Prostate gland (tissue), 2 donors: Measurements from ENCODE around the gene B4GALNT3.

ENCODE experiments used
- CTCF ChIP-seq, 4 experiments: fragments of 200-600 bp in 2 of 4; fragments of 450-650 bp in 2 of 4; sonication (generic) in 2 of 4; IDR thresholded peaks; 1 replicate in 3 of 4; 2 replicates in 1 of 4; pipeline ENCODE4 v1.5.1; 2016 to 2019; ENCODE audit warnings: antibody characterized with exemption in 4 of 4, mild to moderate bottlenecking in 2 of 4, moderate library complexity in 2 of 4
- POLR2A ChIP-seq: fragments of 450-650 bp; IDR thresholded peaks from one replicate; pipeline ENCODE4 v1.6.1; 2016; ENCODE audit warnings: antibody characterized with exemption, mild to moderate bottlenecking

- TF ChIP-seq CTCF (IDR thresholded peaks at IDR 0.05) (no peak), POLR2A (no peak)
These were observed 21.4 kb downstream of the B4GALNT3 start for GRCh38 chr12:480831-481816.
